ENCODE results near the gene SLC35A2.

The SLC35A2 gene

GRCh38 chrX:48911412-48912182 lies at the start of gene SLC35A2:
Gene SLC35A2 (minus strand): TSS chrX:48911646. CDS start chrX:48911636, 10 bp downstream.
- DNase-seq (ENCODE audit: low read depth), result no peak

GRCh38 chrX:48960291-48960690 lies 48.8 kb upstream of the SLC35A2 start:
- DNase-seq (ENCODE audit: low read depth), result no peak

- peak; percentile 5 for DNase-seq (ENCODE audit: low read depth)
Observed at GRCh38 chrX:48958635-48959094, 47.2 kb upstream of the SLC35A2 start.

DNA sequence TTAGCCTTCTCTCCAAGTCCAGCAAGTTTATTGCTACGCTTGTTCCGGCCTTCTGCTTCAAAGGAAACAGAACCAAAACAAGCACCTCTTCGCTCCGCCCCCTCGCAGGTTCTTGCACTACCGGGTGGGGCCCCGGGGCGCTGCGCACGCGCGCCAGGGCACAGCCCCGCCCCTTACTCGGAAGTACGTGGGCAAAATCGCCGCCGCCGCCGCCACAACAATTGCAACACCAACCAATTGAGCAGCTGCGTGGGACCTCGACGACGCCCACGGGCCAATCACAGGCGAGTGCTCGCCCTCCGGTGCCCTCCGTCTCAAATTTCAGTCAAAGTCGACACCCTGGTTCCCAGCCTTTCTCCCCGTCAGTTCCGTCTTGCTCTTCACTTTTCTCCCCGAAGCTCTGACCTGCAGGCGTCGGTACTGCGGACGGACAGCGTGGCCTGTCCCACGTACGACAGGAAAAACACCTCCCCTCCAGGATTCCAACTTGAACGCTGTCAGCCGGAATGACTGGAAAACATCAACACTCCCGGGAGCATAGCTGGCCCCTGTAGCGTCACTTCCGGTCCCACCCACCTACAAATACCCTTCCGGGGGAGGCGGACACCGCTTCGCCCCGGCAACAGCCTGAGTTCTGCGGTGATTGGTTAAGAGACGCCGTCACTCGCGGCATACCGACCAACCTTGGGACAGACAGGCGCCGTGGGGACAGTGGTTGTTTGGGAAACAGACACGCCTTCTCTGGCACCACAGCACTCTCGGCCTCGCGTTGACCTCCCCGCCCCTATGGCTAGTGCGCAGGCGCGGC lies 46.6 kb upstream of the SLC35A2 start:
- DNase-seq (ENCODE audit: low read depth), result peak; percentile 87

DNA sequence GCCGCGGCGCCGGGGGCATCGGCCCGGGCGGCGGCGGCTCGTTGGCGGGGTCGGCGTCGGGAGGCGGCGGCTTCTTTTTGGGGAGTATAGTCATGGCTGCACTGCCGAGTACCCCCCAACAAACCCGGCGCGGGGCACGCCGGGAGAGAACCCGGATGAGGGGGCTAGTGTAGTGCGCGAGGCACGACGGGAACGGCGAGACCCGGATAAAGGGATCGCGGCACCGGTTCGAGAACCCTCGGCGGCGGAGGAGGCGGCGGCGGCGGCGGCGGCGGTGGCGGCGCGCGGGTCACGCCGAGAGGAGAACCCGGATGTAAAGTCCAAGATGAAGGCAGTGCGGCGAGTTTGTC lies 46.0 kb upstream of the SLC35A2 start, which contains the start of gene OTUD5:
Gene OTUD5, minus strand, starts transcription at position 131 of the 350 bp plus-strand sequence. Its CDS starts 37 bp downstream, at position 94.
- no peak for DNase-seq (ENCODE audit: low read depth)

DNA sequence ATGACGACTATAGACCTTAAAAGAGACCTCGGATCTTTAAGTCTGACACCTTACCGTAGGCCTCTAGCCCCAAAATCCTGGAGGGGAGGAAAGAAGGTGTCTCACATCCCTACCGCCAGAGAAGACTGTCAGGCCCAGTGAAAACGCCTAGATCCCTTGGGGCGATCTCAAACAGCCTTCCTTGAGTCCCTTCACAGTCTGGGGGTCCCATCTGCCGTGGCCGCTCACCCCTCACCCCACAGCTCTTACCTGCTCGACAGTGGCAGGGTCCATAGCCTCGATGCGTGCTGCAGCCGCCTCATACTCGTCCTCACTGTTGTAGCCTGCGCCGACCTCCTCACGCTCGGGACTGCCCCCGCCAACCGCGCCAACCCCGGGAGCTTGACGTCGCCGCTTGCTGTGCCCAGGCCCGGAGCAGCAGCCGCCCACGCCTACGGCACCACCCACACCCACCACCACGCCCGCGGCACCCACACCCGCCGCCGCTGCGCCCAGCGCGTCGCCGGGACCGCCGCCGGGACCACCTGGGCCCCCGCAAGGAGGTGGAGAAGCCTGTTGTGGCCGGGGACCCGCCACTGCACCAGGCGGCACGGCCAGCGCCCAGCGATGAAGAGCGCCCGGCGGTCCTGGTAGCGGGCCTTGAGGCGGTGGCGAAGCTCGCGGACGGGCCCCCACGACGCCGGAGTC lies 45.4 kb upstream of the SLC35A2 start:
- no peak for DNase-seq (ENCODE audit: low read depth)

- DNase-seq (ENCODE audit: low read depth), result no peak
Observed at GRCh38 chrX:48948589-48948988, 37.1 kb upstream of the SLC35A2 start.

DNA sequence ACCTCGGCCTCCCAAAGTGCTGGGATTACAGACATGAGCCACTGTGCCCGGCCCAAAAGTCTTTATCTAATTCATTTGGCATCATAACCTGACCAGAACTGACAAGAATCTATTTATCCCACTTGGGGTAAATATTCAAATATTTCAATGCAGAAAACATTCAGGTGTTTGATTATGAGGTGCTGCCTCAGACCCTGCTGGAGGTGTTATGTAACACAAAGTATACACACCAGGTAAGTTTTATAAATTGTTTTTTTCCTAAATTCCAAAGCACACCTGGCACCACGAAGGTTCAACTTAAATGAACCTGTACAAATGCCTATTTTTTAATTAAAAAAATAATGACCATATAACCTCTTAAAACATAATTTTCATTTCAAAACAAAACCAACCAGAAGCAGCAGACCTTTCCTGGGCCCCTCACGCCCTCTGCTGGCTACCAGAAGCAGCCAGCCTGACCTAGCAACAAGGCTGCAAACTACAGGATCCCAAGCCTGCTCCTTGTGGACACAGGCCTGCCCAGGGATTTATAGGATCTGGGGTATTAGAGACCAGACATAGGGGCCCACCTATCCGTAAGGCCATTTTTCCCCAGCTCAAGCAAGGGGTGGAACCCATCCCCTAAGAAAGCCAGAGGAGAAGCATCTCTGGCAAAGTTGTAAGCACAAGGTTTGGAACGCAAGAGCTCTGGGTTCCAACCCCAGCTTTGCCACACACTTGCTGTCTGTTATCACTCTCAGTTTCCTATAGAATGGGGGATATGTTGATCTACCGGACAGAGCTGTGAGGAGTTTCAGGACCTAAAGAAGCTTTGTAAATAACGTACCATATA lies 34.3 kb upstream of the SLC35A2 start:
- DNase-seq (ENCODE audit: low read depth), result no peak

DNA sequence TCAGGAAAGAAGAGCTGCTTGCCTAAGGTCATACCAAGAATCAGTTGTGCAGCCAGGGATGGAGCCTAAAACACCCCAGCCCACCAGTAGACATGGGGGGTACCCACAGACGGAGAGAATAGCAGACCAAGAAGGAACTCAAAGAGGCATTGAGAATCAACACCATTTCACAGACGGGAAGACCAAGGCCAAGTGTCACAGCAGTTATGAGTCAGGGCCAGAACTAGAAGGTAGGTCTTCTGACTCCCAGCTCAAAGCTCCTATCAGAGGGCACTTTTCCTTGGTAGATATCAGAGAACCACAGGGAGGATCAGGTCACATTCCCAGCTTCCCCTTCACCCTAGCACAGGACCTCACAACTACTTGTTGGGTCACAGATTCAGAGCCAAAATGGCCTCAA lies 31.4 kb upstream of the SLC35A2 start:
- DNase-seq (ENCODE audit: low read depth), result no peak

- no peak for DNase-seq (ENCODE audit: low read depth)
Observed at GRCh38 chrX:48940404-48940955, 29.0 kb upstream of the SLC35A2 start.

DNA sequence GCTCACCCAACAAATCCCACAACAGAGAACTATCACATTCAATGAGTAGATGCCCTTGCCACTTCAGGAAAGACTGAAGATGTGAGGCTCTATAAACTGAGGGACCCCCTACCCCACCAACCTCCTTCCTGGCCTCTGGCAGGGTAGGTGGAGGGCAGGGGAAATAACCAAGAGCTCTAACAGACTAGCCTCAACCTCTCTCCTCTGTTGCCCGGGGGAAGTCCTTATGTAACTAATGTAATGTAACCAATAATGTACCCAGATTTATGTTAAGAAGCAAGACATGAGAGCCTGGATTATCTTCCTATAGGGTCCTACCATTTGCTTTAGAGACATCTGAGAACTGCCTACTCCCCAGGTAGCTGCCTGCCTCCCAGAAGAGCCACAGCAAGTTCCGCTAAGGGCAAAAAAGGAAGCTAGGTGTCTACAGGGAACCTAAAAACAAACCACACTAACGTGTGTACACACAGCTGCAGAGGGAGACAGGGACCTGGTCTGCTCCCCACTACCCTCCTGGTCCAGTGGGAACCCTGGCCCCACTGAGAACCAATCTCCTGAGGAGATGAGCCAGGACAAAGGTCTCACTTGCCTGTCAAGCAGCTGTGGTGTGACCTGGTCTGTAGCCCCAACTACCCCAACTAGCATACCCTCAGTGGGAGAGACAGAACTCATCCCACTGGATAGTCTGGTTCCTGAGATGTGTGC lies 28.2 kb upstream of the SLC35A2 start:
- DNase-seq (ENCODE audit: low read depth), result no peak

GRCh38 chrX:48938721-48939425 lies 27.4 kb upstream of the SLC35A2 start:
- DNase-seq (ENCODE audit: low read depth), result no peak

DNA sequence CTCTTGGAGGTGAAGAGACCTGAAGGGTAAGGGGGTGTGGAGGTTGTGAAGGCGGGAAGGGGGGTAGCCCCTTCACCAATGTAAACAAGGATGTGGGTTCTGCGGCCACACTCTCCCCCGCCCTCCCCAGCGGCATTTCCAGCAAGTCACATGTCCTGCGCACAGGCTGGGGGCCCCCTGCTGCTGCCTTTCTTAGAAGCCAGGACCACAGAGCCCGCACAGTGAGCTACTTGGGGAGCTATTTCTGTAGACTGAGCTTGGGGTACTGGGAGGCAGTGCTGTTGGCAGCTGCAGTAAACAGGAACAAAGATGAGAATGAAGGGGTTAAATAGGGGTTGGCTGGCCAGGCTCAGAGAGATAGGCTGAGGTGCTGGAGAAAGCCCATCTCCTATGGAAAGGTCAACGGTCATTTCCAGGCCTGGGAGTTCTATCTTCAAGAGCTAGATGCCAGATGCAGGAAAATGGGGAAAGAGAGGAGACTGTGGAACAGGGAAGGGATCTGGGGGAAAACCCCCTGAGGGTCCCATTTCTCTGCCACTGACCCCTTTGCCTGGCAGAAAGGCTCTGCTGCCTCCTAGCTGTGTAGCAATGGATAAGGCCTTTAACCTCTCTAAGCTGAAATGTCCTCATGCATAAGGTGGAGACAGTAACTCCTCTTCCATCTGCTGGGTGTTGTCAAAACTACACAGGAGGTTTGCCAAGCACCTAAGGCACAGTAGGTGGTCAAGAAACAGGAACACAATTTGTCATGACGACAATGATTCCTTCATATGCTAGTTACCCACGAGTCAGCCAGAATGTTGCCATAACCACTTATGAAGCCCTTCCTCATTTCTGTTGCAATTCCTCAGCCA lies 25.8 kb upstream of the SLC35A2 start:
- DNase-seq (ENCODE audit: low read depth), result no peak

- DNase-seq (ENCODE audit: low read depth), result no peak
Observed at GRCh38 chrX:48936429-48937053, 25.1 kb upstream of the SLC35A2 start.

- no peak for DNase-seq (ENCODE audit: low read depth)
Observed at GRCh38 chrX:48935301-48935670, 23.8 kb upstream of the SLC35A2 start.

DNA sequence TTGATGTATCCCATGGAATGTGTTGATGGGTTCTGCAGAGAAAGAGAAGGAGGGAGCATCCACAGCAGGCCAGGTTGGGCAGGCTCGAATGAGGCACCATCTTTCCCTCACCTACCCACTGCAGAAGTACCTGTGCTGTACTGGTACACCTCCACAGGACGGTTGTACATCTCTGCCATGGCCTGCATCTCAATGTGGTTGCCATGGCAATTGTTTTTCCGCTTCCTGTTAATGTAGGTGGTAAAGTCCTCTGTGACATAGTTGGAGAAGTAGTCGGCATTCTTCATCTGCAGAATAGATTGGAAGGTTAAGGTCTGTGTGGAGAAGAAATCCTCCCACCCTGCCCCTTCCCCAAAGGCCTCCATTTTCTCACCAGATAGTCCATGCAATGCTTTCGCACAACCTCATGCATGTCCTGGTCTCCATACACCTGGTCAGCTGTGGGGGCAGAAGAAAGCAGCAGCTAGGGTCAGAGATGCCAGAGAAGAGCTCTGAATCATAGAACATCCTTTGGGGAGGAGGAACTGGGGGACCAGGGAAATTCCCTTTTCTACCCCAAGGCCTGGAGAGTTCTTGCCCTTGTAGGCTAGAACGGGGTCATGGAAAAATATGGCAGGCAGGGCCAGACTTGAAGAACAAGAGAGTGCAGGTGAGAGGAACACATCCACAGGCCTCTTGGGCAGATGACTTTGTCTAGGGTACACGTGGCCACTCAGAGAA lies 23.3 kb upstream of the SLC35A2 start:
- no peak for DNase-seq (ENCODE audit: low read depth)

- no peak for DNase-seq (ENCODE audit: low read depth)
Observed at GRCh38 chrX:48933757-48934156, 22.3 kb upstream of the SLC35A2 start.

Data from HS-5 (cell line).